Measurements from ENCODE around the gene NDUFS6.
"Not testable (repeated sequence)": the region's sequence is repeated elsewhere in the genome, so short reads cannot be mapped to it uniquely, and the experiment has no call there.

NDUFS6 gene

DNA sequence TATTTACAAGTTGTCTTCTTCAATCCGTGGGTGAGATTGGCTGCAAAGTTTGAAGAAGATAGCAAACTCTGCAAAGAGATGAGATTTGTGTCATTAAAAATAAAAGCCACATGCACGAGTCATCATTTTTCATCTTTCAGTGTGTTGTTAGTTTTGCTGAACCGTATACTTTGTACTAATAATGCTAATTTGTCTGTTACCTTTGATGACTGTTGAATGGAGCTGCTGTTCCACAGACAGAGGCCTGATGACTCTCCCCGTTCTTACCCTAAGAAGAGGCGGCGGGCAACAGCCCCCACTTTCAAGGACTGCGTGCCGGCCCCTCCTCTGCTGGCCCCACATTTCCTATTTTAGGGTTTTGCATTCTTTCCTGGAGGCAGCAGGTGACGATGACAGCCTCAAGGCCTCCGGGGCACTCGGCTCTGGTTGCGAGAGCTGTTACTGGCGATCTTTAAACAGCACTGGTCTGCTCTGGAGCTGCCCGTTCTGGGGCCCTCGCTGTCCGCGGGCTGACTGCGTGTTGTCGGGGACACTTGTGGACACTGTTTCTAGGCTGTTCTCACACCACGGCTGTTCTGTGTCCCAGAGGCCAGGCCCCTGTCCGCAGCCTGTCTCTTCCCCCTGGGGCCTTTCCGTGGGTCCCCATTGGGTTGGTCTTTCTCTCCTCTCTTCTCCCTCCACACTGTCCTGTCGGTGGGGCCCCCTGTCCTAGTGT is 35.1 kb downstream of the NDUFS6 start:
- DNase-seq = no peak

DNA sequence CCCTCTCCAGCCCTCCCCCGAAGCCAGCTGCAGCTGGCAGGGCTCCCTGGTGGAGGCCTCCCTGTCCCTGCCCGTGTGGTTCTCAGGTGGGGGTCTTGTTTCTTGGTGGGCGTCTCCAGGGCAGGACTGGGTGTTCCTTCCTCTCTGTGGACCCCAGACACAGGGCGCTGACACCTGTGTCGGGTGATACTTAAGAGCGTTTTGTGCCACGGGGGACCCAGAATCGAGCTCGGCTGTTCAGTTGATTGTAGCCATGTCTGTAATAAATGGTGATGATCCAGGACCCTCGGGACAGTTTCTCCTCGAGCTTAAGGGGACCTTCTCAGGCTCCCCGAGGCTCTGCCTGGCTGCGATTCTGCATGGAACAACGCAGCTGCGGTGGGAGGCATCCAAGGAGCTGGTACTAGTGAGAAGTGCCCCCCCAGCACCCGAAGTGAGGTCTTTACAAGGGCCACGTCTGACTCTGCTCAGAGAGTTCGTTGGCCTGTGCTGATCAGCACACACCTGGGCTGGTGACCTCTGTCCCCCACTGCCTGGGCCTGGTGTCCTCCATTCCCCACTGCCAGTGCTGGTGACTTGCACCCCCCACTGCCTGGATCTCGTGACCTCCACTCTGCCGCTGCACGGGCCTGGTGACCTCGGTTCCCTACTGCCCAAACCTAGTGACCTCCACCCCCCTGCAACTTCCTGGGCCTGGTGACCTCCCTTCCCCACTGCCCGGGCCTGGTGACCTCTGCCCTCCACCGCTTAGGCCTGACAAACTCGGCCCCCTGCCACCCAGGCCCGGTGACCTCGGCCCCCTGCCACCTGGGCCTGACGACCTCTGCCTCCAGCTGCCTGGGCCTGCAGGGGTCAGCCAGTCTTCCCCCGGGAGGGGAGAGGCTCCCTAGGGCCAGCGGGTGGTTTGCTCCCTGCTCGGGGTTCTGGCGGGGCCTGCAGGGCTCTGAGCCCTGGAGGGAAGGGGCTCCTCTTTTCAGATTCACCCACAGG is 36.0 kb downstream of the NDUFS6 start:
- DNase-seq = no peak

- no peak for DNase-seq
Observed at GRCh38 chr5:1838013-1838412, 36.8 kb downstream of the NDUFS6 start.

- no peak for DNase-seq
Observed at GRCh38 chr5:1840071-1840547, 38.9 kb downstream of the NDUFS6 start.

GRCh38 chr5:1840741-1841521 is 39.7 kb downstream of the NDUFS6 start:
- DNase-seq = no peak

DNA sequence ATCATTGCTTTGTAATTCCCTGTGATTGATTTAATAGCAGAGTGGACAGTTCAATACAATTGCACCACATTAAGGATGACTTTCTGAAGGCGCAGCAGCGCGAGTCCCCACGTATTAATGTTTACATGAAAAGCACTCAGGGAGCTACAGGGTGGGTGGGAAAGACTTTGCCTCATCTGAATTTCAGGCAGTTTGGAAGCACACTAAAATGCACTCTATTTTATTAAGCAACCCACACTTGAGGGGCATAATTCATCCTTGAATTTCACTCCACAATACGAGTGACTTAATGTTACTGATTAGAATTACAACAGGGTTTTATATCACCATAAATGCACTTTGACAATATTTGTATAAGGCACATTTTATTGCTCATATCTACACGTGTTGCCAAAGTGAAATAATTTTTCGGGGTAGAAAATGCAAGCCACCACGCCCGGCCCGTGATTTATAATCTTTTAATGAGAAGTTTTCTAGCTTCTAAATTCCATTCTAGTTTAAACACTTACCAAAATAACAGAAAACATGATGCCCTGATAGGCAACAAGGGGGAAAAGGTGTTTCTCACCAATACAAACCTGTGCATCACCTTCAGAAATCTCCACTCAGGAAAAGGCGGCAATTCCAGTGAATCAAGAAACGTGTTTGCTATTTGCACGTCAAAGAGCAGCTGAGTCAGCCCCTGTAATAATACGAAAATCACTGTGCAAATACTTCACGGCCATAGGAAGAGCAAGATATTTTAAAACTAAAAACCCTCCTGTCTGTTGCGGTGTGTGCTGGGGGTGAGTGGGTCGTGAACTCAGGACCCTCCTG is 41.0 kb downstream of the NDUFS6 start:
- DNase-seq = no peak

DNA sequence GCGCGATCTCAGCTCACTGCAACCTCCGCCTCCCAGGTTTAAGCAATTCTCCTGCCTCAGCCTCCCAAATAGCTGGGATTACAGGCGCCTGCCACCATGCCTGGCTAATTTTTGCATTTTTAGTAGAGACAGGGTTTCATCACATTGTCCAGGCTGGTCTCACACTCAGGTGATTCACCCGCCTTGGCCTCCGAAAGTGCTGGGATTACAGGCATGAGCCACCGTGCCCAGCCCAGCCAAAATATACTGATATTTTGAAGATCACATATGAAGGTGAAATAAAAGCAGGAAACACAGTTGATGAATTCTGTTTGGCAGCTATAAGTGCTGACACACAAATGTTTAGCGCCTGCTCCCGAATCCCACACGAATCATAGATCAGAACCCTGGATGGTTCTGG is 42.6 kb downstream of the NDUFS6 start:
- not testable (repeated sequence) for DNase-seq

GRCh38 chr5:1844708-1845436 is 43.7 kb downstream of the NDUFS6 start:
- no peak for DNase-seq

- DNase-seq = no peak
Observed at GRCh38 chr5:1845696-1846095, 44.5 kb downstream of the NDUFS6 start.

- DNase-seq = no peak
Observed at GRCh38 chr5:1846583-1846982, 45.4 kb downstream of the NDUFS6 start.

DNA sequence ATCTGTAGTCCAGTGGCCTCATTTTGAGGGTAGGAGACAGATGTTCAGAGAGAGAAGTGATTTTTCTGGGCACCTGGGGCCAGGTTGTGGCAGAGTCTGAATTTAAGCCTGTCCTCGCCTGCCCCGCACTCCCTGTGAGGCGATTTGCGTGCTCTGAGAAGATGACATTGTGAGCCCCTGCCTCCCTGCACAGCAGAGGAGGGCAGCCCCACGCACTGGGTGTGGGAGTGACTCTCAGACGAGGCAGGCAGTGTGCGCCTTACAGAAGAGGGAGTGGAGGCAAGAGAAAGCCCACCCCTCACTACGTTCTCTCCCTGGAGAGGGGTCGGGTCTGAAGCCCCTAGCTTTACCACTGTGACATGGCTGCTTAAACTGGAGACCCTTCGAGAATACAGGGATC is 45.8 kb downstream of the NDUFS6 start:
- DNase-seq = no peak

DNA sequence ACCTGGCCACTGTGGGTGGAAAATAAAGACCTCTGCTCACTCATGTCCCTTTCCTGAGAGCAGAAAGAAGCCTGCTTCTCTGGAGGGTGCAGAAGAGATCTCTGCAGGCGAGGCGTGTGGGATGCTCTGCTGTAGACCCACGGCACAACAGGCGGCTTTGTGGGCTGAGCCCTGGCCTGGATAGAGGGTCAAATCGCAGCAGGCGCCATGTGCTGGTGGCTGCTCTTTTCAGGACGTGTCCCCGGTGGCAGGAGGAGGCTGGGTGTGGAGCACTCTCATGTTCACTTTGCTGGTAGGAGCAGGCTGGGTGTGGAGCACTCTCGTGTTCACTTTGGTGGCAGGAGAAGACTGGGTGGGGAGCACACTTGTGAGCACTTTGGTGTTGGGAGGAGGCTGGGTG is 46.4 kb downstream of the NDUFS6 start:
- no peak for DNase-seq

DNA sequence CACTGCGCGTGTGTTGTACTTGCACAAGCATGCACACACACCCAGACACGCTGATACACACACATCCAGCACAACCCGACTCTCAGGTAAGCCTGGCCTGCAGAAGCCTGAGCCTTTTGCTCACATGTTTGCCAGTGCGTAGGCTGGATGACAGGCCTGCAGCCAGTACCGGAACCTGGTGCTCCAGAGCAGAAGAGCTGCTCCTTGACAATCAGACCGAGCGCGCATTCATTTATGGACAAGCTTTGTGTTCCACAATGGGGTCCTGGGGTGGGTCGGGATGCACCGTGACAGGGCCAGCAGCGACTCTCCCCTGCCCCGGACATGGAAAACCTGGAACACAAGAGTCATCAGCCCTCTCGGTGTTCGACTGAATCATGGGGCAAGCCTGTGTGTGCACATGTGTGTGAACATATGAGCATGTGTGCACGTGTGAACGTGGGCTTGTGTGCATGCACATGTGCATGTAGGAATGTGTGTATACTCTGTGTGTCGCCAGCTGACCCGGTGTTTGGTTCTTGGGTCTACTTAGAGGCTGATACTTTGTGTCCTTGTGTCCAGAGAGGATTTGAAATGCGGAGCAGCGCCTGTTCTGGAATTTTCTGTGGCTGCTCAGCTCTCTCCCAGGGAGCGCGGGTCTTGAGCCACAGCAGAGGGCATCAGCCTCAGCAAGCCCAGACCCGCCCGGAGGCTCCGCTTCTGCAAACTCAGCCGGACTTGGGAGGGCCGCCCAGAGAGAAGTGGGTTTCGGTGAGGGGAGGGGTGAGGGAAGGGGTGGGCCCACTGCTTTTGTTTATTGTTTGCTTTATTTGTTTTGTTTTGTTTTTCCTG is 49.3 kb downstream of the NDUFS6 start:
- DNase-seq = no peak

GRCh38 chr5:1851290-1851934 is 50.2 kb downstream of the NDUFS6 start:
- no peak for DNase-seq

DNA sequence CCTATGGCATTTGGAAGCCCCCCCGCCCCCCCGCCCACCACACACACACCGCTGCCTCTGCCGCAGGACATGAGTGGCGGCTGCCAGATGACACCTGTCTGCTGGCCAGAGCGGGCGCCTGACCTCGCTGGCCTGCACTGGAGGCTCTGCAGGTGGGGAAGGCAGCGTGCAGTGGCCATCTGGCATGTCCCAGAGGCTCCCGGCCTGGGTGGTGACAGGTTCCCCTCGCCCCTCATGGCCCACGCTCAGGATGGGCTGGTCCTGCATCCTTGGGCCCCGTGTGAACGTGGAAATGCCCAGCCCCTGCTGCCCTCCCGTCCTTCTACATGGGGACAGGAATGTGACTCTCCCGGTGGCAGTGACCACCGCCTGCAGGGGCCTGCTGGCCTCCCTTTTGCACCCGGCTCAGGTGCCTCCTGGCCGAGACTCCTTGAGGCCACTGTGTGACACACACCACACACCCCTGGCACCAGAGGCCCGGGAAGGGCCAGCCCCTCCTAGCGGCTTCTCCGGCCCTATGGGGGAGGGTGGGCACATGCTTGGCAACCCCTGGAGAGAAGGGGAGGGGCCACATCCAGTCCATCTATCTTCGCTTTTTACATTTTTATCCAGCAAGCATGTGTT is 51.2 kb downstream of the NDUFS6 start:
- DNase-seq = no peak

GRCh38 chr5:1853531-1853930 is 52.3 kb downstream of the NDUFS6 start:
- DNase-seq = no peak

GRCh38 chr5:1855075-1855474 is 53.9 kb downstream of the NDUFS6 start:
- DNase-seq = no peak

DNA sequence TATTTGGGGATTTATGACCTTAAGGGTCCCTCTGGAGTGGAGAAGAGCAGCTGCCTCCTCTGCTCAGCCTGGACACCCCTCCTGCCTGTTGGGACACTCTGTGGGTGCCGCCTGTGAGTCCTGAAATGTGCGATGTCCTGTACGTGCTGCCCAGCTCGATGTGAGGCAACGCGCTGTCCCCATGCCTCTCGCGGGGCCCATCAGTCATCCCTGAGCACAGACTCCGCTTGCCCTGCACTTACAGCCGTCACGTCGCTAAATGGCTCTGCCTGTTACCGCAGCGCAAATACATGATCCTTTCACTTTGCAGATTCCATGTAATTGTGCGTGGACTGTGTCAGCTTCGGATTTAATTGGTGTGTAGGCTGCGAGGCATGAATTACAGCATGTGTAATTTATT is 54.4 kb downstream of the NDUFS6 start:
- no peak for DNase-seq

DNA sequence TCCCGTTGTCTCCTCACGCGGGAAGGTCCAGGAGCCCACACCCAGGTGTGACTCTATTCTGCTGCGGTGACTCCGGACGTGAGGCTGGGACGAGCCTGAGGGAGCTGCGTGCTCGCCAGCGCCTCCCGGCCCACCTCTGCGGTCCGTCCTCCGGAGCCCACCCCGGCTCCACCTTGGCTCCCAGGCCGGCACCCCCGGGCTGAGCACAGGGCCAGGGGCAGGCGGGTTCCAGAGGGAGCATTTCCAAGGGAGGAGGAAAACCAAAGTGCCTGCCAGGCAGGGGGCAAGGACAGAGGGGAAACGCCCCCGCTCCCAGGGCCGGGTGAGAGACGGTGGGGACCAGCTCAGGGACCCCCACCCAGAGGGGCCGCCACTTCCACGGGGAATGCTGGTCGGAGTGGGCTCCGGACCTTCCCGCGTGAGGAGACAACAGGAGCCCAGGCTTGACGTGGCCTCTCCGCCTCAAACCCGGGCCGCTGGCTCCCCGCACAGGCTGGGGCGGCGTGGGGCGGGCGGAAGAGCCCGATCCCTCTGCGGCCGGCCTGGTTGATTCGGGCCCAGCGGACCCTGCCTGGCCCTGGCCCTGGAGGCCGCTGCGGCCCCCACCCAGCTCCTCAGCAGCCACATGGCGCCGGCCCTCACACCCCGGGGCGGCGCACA is 55.5 kb downstream of the NDUFS6 start:
- DNase-seq = no peak

All from cortex of kidney (tissue), 1 donor.